ENCODE data around the gene SYT7.

Gene SYT7

DNA sequence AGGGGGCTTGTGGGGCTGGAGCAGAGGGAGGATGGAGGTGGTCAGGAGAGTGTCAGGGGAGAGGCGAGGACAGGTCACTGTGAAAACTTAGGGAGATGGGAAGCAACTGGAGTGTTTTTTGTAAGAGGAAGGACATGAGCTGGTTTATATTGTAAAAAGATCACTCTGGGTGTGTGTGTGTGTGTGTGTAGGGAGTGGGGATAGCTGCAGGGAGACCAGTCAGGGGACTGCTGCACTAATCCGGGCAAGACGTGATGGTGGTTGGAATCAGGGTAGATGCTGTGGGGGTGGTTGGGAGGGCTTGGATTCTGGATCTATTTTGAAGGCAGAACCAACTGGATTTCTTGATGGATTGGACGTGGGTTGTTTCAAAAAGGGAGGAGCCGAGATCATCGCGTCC lies 11.3 kb upstream of the SYT7 start:
- no peak for TF ChIP-seq FOXP2 (optimal IDR thresholded peaks at IDR 0.05; ENCODE audit: borderline replicate concordance, extremely low read depth, extremely low read length, insufficient read depth)
- no peak for TF ChIP-seq REST (IDR thresholded peaks at IDR 0.05; ENCODE audit: insufficient read depth in 1 of 2, low read depth in 2 of 2, low read length in 2 of 2)
- no peak for TF ChIP-seq SIN3A (IDR thresholded peaks at IDR 0.05; ENCODE audit: borderline replicate concordance, insufficient read depth, low read length)
- TF ChIP-seq POLR2AphosphoS5 (IDR thresholded peaks at IDR 0.05; ENCODE audit: low read depth, low read length) = no peak
- TF ChIP-seq TAF1 (IDR thresholded peaks at IDR 0.05; ENCODE audit: borderline replicate concordance, insufficient read depth, low read length) = no peak

- TF ChIP-seq POLR2AphosphoS5 (IDR thresholded peaks at IDR 0.05; ENCODE audit: low read depth, low read length) (no peak), FOXP2 (optimal IDR thresholded peaks at IDR 0.05; ENCODE audit: borderline replicate concordance, extremely low read depth, extremely low read length, insufficient read depth) (no peak), REST (IDR thresholded peaks at IDR 0.05; ENCODE audit: insufficient read depth in 1 of 2, low read depth in 2 of 2, low read length in 2 of 2) (no peak), TAF1 (IDR thresholded peaks at IDR 0.05; ENCODE audit: borderline replicate concordance, insufficient read depth, low read length) (no peak)
Observed at GRCh38 chr11:61589961-61590360, 9.1 kb upstream of the SYT7 start.

DNA sequence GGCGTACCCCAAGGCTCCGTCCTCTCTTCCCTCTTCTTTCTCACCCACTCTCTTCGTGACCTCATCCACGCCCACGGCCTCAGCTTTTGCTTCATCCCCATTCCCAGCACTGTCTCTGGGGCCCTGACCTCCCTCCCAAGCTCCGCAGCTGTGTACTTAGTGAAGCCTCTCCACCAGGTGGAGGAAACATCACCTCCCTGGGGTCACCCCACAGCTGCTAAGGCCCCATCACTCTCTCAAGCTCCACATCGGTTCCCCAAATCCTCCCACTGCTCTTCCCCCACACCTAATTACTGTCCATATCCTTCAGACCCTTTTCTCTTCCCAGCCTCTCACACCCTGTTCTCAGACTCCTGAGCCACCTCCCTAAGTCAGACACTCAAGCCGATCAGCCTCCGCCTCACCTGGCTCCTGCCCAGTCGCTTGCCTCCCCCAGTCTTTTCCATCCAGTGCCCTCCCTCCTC lies 7.9 kb upstream of the SYT7 start:
- TF ChIP-seq SIN3A (IDR thresholded peaks at IDR 0.05; ENCODE audit: borderline replicate concordance, insufficient read depth, low read length) (no peak), FOXP2 (optimal IDR thresholded peaks at IDR 0.05; ENCODE audit: borderline replicate concordance, extremely low read depth, extremely low read length, insufficient read depth) (no peak), TAF1 (IDR thresholded peaks at IDR 0.05; ENCODE audit: borderline replicate concordance, insufficient read depth, low read length) (no peak), REST (IDR thresholded peaks at IDR 0.05; ENCODE audit: insufficient read depth in 1 of 2, low read depth in 2 of 2, low read length in 2 of 2) (no peak), POLR2AphosphoS5 (IDR thresholded peaks at IDR 0.05; ENCODE audit: low read depth, low read length) (no peak)

DNA sequence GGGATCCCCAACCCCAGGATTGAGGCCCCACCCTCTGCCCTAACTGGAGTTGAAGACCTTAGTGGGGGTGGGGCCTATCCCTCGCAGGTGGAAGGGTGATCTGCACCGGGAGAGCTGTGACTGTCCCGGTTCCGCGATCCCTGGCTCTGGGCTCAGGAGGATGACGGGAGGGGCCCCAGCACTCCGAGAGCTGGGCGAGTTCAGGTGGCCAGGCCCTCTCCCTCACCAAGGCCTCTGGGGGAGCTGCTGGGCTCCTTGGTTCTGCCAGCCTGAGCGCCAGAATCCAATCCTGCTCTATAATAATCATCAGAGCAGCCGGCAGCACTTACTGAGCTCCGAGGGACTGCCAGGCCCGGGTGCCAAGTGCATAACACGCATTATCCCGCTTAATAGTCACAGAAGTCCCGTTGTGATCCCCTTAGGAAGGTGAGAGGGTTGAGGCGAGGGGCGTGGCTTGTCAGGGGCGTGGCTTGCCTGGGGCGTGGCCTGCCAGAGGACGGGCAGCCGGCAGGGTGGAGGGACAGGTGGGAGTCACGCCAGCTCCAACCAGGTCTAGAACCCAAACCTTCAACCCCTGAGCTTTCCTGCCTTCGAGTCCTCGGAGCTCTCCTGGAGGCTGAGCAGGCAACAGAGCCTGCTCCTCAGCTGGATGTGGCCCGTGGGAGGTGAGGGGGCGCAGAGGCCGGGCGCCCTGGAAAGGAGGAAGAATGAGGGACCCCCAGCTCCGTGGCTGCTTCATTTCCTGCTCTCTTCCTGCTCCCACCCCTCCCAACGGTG lies 7.3 kb upstream of the SYT7 start:
- no peak for TF ChIP-seq SIN3A (IDR thresholded peaks at IDR 0.05; ENCODE audit: borderline replicate concordance, insufficient read depth, low read length)

DNA sequence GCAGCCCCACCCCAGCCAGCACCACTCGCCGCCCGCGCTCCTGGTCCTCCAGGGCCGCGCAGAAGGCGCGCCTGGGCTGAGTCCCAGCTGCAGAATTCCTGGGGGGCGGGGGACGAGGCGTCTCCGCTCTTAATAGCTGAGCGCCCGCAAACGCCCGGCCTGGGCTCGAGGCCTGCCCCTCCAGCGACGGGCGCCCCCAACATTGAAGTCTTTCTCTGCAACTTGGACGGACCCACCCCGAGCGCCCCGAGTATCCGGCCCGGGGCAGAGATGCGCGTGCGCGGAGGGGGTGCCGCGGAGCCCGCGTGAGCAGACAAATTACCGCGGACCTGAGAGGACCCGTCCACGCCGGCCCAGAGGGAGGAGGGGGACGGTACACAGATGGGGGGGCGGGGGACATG lies 6.7 kb upstream of the SYT7 start:
- no peak for TF ChIP-seq REST (IDR thresholded peaks at IDR 0.05; ENCODE audit: insufficient read depth in 1 of 2, low read depth in 2 of 2, low read length in 2 of 2)
- no peak for TF ChIP-seq FOXP2 (optimal IDR thresholded peaks at IDR 0.05; ENCODE audit: borderline replicate concordance, extremely low read depth, extremely low read length, insufficient read depth)
- TF ChIP-seq POLR2AphosphoS5 (IDR thresholded peaks at IDR 0.05; ENCODE audit: low read depth, low read length) = no peak
- no peak for TF ChIP-seq SIN3A (IDR thresholded peaks at IDR 0.05; ENCODE audit: borderline replicate concordance, insufficient read depth, low read length)
- TF ChIP-seq TAF1 (IDR thresholded peaks at IDR 0.05; ENCODE audit: borderline replicate concordance, insufficient read depth, low read length) = no peak

Data from PFSK-1 (cell line).